GM12892 (cell line): ENCODE data around the gene TCAIM.

ENCODE experiments used
- POLR2A ChIP-seq: IDR thresholded peaks from 2 replicates; pipeline ENCODE4 v1.6.1; 2011; ENCODE audit warnings: low read depth, low read length, control low read depth
- POLR2AphosphoS5 ChIP-seq: IDR thresholded peaks from 2 replicates; pipeline ENCODE4 v1.6.1; 2011; ENCODE audit warnings: low read depth, low read length, control low read depth
- TAF1 ChIP-seq: IDR thresholded peaks from 2 replicates; pipeline ENCODE4 v1.6.1; 2011; ENCODE audit warnings: low read depth, mild to moderate bottlenecking, control low read depth, low read length, borderline replicate concordance

DNA sequence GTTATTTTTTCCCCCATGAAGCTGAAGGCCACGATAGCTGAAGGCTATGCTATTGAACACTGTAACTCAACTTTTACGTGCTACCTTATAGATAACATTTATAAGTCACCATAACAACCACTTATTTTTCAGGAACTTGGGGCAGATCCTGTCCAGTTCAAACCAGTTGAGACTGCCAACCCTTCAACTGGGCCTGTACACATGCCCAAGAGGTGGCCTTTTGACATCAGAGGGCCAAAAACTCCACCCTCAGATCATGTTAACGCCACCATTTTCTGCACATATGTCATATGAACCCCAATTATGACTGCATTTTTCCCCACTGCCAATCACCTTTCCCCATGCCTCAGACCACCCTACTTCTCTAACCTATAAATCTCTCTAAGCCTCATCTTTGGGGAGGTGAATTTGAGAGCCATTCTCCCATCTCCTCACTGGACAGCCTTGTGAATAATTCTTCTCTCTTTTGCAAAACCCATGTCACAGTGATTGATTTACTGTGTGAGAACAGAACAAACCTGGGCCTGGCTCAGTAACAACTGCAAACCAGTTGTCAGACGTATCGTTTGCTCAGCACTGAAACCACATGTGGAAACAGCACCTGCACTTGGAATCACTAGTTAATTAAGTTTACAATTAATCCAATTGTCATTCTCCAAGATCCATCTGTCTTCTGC lies 96.4 kb downstream of the TCAIM start:
- TF ChIP-seq POLR2AphosphoS5 (no peak), POLR2A (no peak), TAF1 (no peak)
